H1 (cell line): ENCODE results near the gene GADL1. TPM values are rescaled to one million over a fixed set of nuclear protein-coding genes. Genes with fewer than 3 reads are reported as not detected.

Experiments
- BCL11A ChIP-seq, 2 experiments: IDR thresholded peaks; one replicate each; pipeline ENCODE4 v1.6.1; 2011; ENCODE audit warnings: low read depth in 2 of 2, low read length in 2 of 2, mild to moderate bottlenecking in 2 of 2
- HDAC6 ChIP-seq: IDR thresholded peaks from one replicate; pipeline ENCODE4 v1.7.1; 2012; ENCODE audit warnings: low read depth, mild to moderate bottlenecking, inconsistent platforms, low read length, moderate library complexity
- SP2 ChIP-seq: IDR thresholded peaks from 2 replicates; pipeline ENCODE4 v1.6.1; 2012; ENCODE audit warnings: mild to moderate bottlenecking, low read length, inconsistent platforms
- SP4 ChIP-seq: IDR thresholded peaks from 2 replicates; pipeline ENCODE4 v1.6.1; 2012; ENCODE audit warnings: low read length, inconsistent platforms
- polyA plus RNA-seq, 7 experiments: library from polyadenylated mRNA; depleted of rRNA in 3 of 7; stranded (reverse) in 5 of 7; unstranded in 2 of 7; fragments of >200 nt in 5 of 7; fragments of 200-250 nt in 2 of 7; gene quantifications; 1 replicate in 5 of 7; 2 replicates in 1 of 7; 4 replicates in 1 of 7; pipeline versions ENCODE4 v1.2.1 to v1.2.3, GENCODE V29; 2011 to 2013; ENCODE audit warnings: missing spikeins in 2 of 7, mixed read lengths in 2 of 7
- total RNA-seq: library from RNA; stranded (reverse); fragmentation: NEBNext Ultra II Directional; extraction: Animal tissue kit (Norgen Biotek cat#: 25700); gene quantifications from 2 replicates; pipeline ENCODE4 v1.2.1, GENCODE V29; 2021

Gene GADL1
- total and polyA plus RNA-seq, 2 of the 8 experiments (the other 6 are each of a cell fraction or from before 2014, with no cell fraction given), result 0.03 to 0.30 TPM

DNA sequence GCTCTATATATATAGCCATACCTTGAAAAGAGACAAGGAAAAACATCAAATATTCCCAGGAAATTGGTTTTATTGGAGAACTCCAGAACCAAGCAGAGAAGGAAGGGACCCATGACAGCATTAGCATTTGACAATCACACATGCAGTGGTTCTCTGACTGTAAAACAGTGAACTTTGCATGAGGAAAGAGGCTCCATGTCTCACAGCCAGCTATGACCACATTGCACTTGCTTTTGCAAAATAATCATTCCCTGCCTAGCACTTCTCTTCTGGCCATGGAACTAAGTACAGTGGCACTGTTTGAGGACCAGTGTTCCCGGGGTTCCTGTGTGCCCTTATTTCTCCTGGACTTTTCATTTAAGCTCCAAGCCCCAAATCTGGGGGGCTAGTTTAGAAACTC is 202.5 kb downstream of the GADL1 start (continued):
- no peak for TF ChIP-seq SP2
- TF ChIP-seq BCL11A (IDR thresholded peaks at IDR 0.05; ENCODE audit: low read depth in 2 of 2, low read length in 2 of 2), result no peak
- TF ChIP-seq HDAC6, result no peak
- no peak for TF ChIP-seq SP4
